Measurements from ENCODE around the gene CBX1. TPM values are rescaled to one million over a fixed set of nuclear protein-coding genes. Genes with fewer than 3 reads are reported as not detected.

The CBX1 gene
- total RNA-seq, 1 donor from 2014 or later, result 49.5 TPM

DNA sequence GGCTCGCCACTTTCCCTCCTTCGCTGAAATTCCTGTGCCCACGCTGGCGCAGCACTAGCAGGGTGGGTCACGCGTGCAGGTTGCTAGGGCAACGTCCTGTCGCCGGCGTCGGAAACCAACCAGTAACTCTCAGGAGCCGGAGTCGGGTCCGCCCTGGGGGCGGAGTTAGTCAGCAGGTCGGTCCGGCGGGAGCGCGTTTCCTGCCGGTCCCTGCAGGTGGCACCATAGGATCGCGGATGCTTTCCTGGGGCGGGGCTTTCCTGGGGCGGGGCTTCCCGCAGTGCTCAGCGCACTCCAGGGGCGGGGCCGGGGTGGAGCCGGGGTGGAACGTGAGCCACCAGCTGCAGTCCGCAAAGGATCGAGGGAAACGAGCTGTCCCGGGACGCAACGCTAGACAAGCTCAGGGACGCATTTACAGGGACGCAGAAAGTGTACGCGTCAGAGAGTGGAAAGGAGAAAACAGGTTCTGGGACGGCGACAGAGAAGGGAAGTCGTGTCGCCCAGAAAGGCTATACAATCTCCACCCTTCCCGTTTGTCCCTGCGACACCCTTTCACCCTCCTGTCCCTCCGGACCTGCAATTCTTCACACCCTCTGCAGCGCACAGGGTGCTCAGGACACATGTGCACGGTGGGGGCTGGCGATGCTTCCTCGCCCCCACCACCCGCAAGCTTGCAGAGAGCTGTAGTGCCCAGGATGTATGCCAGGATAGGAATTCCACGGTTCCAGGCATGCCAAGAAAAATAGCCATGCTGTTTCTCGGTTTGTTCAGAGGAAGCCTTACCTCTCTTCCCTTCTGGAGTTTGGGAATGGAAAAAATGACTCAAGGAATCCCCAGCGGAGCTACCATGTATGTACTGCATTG lies 76.0 kb downstream of the CBX1 start:
- TF ChIP-seq, protein P1, sequence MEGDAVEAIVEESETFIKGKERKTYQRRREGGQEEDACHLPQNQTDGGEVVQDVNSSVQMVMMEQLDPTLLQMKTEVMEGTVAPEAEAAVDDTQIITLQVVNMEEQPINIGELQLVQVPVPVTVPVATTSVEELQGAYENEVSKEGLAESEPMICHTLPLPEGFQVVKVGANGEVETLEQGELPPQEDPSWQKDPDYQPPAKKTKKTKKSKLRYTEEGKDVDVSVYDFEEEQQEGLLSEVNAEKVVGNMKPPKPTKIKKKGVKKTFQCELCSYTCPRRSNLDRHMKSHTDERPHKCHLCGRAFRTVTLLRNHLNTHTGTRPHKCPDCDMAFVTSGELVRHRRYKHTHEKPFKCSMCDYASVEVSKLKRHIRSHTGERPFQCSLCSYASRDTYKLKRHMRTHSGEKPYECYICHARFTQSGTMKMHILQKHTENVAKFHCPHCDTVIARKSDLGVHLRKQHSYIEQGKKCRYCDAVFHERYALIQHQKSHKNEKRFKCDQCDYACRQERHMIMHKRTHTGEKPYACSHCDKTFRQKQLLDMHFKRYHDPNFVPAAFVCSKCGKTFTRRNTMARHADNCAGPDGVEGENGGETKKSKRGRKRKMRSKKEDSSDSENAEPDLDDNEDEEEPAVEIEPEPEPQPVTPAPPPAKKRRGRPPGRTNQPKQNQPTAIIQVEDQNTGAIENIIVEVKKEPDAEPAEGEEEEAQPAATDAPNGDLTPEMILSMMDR (IDR thresholded peaks at IDR 0.05), result no peak
- DNase-seq (peak; percentile 91), ATAC-seq (ENCODE audit: low read depth) (peak; percentile 89)
- intact Hi-C loops (cut with micrococcal nuclease), result loop anchor here (1.0 to 10.0 kb wide), 15 partner anchors 23 to 854 kb away; partner anchors contain the start of genes CDK5RAP3 and NFE2L1
- Mint-ChIP-seq H3K27ac (peak overlapping the region; percentile 91), H3K9me3 (no peaks in the 10 kb centered on the region), H3K4me3 (peak overlapping the region; percentile 89), H3K27me3 (peaks cover 9% of the 10 kb centered on the region), H3K4me1 (peaks cover 35% of the 10 kb centered on the region), H3K36me3 (ENCODE audit: low read depth) (peaks cover 2% of the 10 kb centered on the region)
- POLR2A ChIA-PET, result interaction anchor here (0.6 to 3.4 kb wide), 12 partner anchors 9 to 1905 kb away, joined by 3 to 37 read pairs (median 4); partner anchors contain the start of genes CDK5RAP3 and NFE2L1
- CTCF ChIA-PET, result interaction anchor here (0.6 to 3.5 kb wide), 22 partner anchors 11 to 593 kb away, joined by 3 to 148 read pairs (median 4); partner anchors contain the start of genes CDK5RAP3, NFE2L1 and SNX11

DNA sequence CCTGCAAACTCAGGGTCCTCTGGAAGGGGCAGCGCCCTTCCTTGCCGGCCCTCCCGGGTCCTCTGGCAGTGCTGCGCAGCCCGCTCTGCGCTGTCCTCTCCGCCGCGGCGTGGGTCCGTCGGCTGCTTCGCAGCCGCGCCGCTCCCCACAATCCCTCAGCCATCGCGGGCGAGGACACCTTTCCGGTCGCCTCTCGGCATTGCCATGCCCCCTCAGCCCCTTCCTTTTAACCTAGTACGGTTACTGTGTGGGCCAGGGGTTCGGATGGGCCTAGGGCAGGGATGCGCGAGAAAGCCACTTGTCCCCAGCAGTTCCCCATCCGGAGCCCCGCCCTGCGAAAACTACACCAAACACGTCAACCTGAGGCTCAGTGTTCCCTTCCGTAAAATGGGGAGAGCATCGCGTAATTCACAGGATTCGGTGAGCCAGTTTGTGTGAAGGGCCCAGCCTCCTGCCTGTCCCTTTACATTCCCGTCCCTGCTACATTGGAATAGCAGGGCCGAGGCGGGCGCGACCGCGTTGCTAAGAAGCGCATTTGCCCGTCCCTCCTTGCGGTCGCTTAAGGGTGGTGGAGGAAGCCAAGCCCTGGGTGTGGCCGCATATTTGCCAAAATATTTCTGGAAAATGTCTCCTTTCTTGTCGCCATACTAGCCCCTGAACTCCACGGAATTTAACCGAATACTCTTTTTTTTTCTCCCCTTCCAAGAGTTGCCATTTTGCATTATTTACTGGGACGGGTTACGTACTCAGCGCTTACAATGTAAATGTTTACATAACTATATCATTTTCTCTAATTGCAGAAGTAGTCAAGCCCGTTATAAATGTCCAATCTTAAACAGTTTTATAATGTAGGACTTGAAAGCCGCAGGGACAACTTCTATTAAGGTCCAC lies 76.9 kb downstream of the CBX1 start:
- no peaks in the 10 kb centered on the region for H3K9me3 Mint-ChIP-seq
- CTCF ChIA-PET, result interaction anchor here (0.6 to 3.5 kb wide), 21 partner anchors 13 to 594 kb away, joined by 3 to 148 read pairs (median 4); partner anchors contain the start of genes CDK5RAP3, NFE2L1 and SNX11
- peaks cover 2% of the 10 kb centered on the region for H3K36me3 Mint-ChIP-seq (ENCODE audit: low read depth)
- POLR2A ChIA-PET, result interaction anchor here (0.6 to 3.4 kb wide), 7 partner anchors 14 to 1905 kb away, joined by 3 to 37 read pairs (median 4); partner anchors contain the start of gene NFE2L1
- intact Hi-C loops (cut with micrococcal nuclease), result loop anchor here (1.0 to 10.0 kb wide), 18 partner anchors 24 to 854 kb away; partner anchors contain the start of genes CDK5RAP3, NFE2L1 and SCRN2
- peak; percentile 46 for DNase-seq
- peak overlapping the region; percentile 89 for H3K4me3 Mint-ChIP-seq
- H3K27me3 Mint-ChIP-seq, result peaks cover 13% of the 10 kb centered on the region
- peak overlapping the region; percentile 91 for H3K27ac Mint-ChIP-seq
- peaks cover 35% of the 10 kb centered on the region for H3K4me1 Mint-ChIP-seq
- TF ChIP-seq, protein P1 (IDR thresholded peaks at IDR 0.05), result no peak
- ATAC-seq (ENCODE audit: low read depth), result peak; percentile 10

DNA sequence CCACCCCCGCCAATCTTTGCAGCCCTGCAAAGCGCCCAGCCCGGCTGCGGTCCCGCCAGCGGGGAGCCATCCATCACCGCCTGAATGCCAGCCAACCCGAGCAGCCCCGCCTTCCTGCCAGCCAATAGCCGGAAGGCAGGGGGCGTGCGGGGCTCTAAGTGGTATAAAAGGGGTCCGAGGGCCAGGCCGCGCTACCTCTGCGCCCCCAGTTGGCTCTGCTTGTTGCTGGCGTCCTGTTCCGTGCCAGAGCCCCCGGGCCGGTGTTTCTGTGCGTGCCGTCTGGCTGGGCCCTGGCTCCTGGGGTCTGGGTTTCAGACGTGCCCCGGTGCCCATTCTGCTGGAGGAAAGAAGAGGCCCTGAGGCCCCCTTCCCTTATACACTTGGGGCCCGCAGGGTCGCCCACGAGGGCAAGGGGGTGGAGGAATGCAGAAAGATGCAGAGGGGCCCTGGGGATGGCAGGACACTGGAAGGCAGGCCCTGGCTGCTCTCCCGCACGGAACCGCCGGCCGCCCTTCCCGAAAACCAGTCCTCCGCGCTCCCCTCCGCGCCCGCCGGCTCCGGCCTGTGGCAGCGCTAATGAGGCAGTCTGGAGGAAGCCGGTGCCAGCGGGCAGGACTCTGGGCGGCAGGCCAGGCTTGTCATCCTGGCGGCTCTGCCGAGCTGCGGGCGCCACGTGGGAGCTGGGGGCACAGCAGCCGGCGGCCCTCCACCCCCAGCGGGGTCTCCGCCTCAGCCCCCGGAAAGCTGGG lies 77.7 kb downstream of the CBX1 start:
- H3K4me1 Mint-ChIP-seq, result peaks cover 35% of the 10 kb centered on the region
- peak; percentile 6 for ATAC-seq (ENCODE audit: low read depth)
- H3K27ac Mint-ChIP-seq, result peak overlapping the region; percentile 53
- DNase-seq, result peak; percentile 54
- H3K27me3 Mint-ChIP-seq, result peaks cover 10% of the 10 kb centered on the region
- peaks cover 2% of the 10 kb centered on the region for H3K36me3 Mint-ChIP-seq (ENCODE audit: low read depth)
- H3K4me3 Mint-ChIP-seq, result peak overlapping the region; percentile 82
- POLR2A ChIA-PET, result interaction anchor here (1.0 kb wide), 1 partner anchor 23 kb away, joined by 4 read pairs; no protein-coding TSS in a partner anchor
- H3K9me3 Mint-ChIP-seq, result no peaks in the 10 kb centered on the region
- intact Hi-C loops (cut with micrococcal nuclease), result loop anchor here (1.0 to 10.0 kb wide), 8 partner anchors 11 to 855 kb away; partner anchors contain the start of genes CDK5RAP3 and SCRN2
- CTCF ChIA-PET, result interaction anchor here (0.6 to 0.9 kb wide), 3 partner anchors 45 to 107 kb away, joined by 3 read pairs; no protein-coding TSS in a partner anchor
- TF ChIP-seq, protein P1 (IDR thresholded peaks at IDR 0.05), result no peak

DNA sequence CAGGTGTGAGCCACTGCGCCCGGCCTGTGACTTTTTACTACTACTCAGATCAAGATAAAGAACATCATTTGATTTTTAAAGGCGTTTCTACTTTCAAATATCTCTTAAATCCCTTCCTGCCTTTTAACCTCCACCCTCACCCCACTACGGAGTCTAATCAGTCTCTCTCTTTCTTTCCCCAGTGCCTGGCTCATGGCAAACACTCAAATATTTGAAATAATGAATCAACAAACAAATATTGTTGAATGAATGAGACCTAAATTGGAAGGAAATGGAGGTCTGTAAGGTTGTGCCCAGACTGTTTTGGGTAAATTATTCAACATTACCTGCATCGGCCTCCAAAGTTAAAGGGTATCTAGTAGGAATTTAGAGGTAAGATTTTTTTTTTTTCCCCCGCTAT lies 78.4 kb downstream of the CBX1 start:
- no peaks in the 10 kb centered on the region for H3K9me3 Mint-ChIP-seq
- DNase-seq (no peak), ATAC-seq (ENCODE audit: low read depth) (no peak)
- TF ChIP-seq, protein P1 (IDR thresholded peaks at IDR 0.05), result no peak
- intact Hi-C loops (cut with micrococcal nuclease), result loop anchor here (1.0 to 10.0 kb wide), 2 partner anchors 11 to 432 kb away; no protein-coding TSS in a partner anchor
- H3K36me3 Mint-ChIP-seq (ENCODE audit: low read depth), result peaks cover 2% of the 10 kb centered on the region
- H3K4me3 Mint-ChIP-seq, result peak overlapping the region; percentile 82
- ChIA-PET POLR2A (interaction anchor here (0.6 kb wide), 1 partner anchor 15 kb away, joined by 3 read pairs; no protein-coding TSS in a partner anchor), CTCF (interaction anchor here (1.1 kb wide), 1 partner anchor 11 kb away, joined by 3 read pairs; no protein-coding TSS in a partner anchor)
- no peak overlapping the region for H3K27ac Mint-ChIP-seq
- peaks cover 10% of the 10 kb centered on the region for H3K27me3 Mint-ChIP-seq
- peaks cover 39% of the 10 kb centered on the region for H3K4me1 Mint-ChIP-seq
